GM18502 (cell line): ENCODE results near the gene AAK1.

ENCODE experiments used
- ATAC-seq: cut with Tn5 transposase; IDR thresholded peaks from one replicate; pipeline ENCODE4 v1.9.1; 2021; ENCODE audit warnings: mild to moderate bottlenecking; ENCODE audit not compliant: unreplicated experiment, poor library complexity

AAK1 gene

DNA sequence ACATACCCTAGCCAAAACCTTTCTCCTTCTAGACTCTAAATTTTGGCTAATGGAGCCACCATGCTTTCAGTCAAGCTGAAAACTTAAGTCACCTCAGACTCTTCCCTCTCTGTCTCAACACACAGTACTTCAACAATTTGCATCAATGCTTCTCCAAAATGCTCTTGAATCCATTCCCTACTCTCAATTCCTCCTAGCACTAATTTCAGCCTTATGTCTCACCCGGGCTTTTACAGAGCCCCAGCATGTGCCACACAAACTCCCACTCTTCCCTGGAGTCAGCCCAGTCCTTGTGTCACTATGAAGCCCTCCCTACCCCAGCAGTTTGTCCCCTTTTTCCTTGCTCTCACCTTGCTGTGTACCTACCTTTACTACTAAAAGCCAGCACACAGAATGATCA lies 38.7 kb downstream of the AAK1 start:
- no peak for ATAC-seq

- no peak for ATAC-seq
These were observed 39.4 kb downstream of the AAK1 start for GRCh38 chr2:69604026-69604678.

GRCh38 chr2:69603146-69603743 lies 40.3 kb downstream of the AAK1 start:
- ATAC-seq, result no peak

GRCh38 chr2:69601179-69601612 lies 42.3 kb downstream of the AAK1 start:
- no peak for ATAC-seq

DNA sequence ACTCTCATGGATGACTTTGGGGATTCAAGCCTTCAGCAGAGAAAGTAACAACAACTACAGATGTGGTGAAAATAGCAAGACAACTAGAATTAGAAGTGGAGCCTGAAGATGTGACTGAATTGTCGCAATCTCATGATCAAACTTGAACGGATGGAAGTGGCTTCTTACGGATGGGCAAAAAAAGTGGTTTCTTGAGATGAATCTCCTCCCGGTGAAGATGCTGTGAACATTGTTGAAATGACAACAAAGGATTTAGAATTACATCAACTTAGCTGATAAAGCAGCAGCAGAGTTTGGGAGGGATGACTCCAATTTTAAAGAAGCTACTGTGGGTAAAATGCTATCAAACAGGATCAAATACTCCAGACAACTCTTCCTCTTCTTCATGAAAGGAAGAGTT lies 43.1 kb downstream of the AAK1 start:
- no peak for ATAC-seq

DNA sequence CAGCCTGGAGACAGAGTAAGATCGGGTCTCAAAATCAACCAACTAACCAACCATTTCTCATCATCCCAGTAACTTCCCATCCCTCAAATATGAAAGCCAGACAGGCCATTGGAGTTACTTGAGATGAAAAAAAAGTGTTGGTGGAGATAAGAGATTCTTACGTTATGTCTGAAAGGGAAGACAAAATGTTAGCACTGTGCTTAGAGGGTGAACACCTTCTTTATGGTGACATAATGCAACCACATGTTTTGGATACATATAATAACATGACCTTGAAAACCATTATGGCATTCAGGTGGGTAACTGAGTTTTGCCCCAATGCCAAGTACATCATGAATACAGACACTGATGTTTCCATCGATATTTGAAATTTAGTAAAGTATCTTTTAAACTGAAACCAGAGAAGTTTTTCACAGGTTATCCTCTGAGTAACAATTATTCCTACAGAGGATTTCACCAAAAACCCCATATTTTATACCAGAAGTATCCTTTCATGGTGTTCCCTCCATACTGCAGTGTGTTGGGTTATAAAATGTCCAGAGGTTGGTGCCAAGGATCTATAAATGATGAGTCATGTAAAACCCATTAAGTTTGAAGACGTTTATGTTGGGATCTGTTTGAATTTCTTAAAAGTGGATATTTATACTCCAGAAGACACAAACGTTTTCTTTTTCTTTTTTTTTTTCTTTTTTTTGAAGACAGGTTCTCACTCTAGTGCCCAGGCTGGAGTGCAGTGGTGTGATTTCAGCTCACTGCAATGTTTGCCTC lies 45.5 kb downstream of the AAK1 start:
- no peak for ATAC-seq

DNA sequence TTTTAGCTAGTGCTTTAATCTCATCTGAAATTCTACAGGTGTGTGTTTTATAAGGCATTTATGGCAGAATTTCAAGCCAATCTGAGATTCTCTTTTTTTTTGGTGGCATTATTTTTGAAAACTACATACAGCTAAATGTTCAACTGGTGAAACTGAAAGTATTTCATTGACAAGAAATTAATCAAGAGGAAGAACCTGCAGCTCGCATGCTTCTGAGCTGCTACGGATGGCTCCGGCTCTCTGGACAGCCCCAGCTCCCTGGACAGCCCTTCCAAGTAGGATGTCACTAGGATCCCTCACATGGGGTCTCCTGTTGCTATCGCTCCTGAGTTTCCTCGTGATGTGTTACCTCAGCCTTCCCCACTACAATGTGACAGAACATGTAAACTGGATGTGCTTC lies 46.4 kb downstream of the AAK1 start:
- ATAC-seq, result no peak

GRCh38 chr2:69594341-69594740 lies 49.2 kb downstream of the AAK1 start:
- no peak for ATAC-seq

- no peak for ATAC-seq
These were observed 51.0 kb downstream of the AAK1 start for GRCh38 chr2:69592511-69592910.

GRCh38 chr2:69589973-69590652 lies 53.4 kb downstream of the AAK1 start:
- ATAC-seq, result no peak

DNA sequence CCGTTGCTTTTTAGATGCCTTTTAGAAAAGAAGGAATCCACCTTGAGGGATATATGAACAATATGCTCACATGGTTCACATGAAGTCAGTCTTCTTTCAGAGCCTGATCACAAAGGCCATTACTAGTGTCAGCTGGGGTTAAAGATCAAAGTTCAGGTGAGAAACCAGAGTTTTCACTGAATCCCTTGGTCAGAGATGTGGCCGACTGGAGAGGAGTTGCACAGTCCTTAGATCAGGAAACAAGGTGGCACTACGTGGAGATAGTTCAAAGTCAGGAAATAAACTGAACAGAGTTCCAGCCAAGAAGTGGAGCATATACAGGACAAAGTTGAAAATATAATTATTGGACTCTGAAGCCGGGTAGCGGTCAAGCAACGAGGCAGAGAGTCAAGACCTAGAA lies 54.6 kb downstream of the AAK1 start:
- ATAC-seq, result no peak

GRCh38 chr2:69588403-69588802 lies 55.1 kb downstream of the AAK1 start:
- no peak for ATAC-seq

- ATAC-seq, result no peak
These were observed 57.5 kb downstream of the AAK1 start for GRCh38 chr2:69585855-69586555.

DNA sequence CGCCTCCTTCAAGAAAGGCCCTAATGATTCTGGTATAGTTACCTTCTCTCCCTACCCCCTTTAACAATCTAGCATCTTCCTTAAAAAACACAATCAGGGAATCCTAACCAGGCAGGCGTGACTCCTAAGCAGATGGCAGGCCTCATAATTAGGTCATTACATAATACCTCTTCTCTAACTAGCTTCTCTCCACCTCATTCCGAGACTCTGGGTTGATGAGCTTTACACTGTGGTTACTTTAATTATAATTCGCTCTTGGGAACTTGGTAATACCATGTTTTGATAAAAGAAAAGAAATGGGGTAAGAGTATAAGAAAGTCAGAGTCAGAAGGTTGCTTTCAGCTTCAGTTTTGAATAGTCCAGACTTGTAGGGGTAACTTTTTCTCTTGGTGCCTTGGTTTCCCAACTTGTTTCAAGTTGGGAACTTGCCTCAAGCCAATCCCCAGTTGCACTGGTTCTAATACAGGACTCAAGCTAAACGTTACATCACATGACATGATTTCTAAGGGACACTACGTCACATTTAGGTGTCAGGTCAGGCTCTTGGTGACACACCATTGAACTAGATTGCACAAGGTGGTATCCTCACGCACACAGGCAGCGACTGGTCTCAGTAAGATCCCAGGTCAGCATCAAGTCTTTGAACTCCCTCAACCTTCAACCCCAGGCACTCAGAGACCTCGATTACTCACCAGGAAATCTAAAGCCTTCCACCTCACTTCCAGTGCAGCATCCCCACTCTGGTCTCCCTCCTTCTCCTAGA lies 59.2 kb downstream of the AAK1 start:
- ATAC-seq, result no peak

DNA sequence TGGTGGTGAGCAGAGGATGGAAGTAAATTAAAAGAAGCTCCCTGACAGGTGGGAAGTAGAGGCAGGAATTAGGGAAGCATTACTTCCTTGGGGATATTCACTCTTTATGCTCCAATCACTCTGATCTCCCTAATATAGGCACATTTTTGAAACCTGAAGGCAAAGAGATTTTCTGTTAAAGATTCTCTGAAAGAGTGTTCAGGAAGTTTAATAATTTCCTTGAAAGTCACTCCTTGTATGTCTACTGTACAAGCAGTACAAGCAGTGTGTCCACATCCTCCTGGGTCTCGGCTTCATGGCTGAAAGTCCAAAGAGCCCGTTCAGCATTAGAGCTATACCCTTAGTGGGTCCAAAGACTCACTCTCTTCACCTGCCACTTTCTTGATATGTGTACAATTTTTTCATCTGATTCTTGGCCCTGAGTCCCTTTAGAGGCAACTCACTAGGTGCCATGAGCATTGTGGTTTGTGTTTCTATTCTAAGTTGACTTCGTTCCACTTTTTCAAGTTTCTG lies 60.2 kb downstream of the AAK1 start:
- no peak for ATAC-seq

DNA sequence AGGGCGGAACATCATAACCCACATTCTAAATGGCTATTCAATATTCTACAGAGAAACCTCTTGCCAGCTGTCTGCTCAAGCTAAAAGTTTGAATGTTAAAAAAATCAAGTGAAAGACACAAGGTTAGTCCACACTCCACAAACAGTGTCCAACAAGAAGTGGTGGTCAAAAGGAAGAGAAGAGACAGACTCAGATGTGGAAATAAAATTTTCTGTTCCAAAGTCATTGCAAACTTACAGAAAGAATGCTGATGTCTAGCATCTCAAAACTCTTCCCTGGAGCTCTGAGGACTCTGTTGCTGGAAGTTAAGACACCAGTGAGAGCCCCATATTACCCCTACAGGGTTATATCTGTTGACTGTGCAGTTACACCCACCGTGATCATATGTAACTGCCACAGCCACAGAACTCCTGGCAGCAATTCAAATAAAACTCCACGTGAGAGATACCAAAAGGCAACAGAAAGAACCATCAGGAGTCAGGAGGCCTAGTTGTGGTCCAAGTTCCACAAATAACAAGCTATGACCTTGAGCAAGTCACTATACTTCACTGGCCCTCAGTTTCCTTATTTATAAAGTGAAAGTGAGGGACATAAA lies 60.9 kb downstream of the AAK1 start:
- ATAC-seq, result no peak

- ATAC-seq, result no peak
These were observed 61.6 kb downstream of the AAK1 start for GRCh38 chr2:69581774-69582581.

- ATAC-seq, result no peak
These were observed 63.1 kb downstream of the AAK1 start for GRCh38 chr2:69580486-69580885.
